Fibroblast of skin of right quadriceps (primary cell): ENCODE data around the gene INSR.
"Not testable (repeated sequence)": the region's sequence is repeated elsewhere in the genome, so short reads cannot be mapped to it uniquely, and the experiment has no call there.

Experiments used
- DNase-seq: peaks from one replicate; pipeline ENCODE4 v3.0.0-alpha.2; 2013

Gene INSR

GRCh38 chr19:7078008-7078407, 216.2 kb downstream of the INSR start:
- DNase-seq, result no peak

- no peak for DNase-seq
These were observed 218.1 kb downstream of the INSR start for GRCh38 chr19:7076151-7076550.

DNA sequence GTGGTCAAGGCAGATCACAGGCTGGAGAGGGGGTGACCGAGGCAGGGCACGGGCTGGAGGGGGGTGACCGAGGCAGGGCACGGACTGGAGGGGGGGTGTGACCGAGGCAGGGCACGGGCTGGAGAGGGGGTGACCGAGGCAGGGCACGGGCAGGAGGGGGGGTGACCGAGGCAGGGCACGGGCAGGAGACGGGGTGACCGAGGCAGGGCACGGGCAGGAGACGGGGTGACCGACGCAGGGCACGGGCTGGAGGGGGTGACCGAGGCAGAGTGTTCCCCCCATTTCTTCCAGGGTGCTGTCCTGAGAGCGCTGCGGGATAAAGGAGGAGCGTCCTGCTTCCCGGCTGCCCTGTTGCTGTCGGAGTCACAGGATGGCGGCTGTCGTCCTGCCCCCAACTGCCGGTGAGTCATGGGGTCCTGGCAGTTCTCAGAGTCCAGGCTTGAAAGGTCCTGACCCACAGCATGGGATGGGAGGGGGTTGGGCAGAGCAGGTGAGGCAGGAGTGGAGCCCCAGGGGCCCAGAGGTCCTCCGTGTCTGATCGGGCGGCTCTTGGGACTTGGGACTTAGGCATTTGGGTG, 219.4 kb downstream of the INSR start:
- DNase-seq, result no peak

DNA sequence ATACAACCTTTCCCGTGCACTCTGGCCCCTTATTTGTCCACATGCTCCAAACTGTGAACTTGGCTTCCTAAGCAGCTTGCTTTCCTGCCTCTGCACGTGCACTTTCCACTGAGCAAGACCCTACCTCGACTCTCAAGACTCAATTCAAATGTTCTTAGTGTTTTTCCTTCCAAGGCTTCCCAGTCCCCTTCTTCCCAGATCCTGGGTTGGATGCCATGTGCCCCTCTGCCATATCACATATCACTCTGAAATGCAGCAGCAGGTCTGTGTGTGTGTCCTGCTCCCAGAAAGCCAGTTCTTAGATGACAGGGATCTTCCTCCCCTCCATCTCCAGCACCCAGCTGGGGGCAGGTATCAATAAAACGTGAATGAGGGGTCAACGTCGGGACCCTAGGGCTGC, 221.7 kb downstream of the INSR start:
- DNase-seq, result no peak

DNA sequence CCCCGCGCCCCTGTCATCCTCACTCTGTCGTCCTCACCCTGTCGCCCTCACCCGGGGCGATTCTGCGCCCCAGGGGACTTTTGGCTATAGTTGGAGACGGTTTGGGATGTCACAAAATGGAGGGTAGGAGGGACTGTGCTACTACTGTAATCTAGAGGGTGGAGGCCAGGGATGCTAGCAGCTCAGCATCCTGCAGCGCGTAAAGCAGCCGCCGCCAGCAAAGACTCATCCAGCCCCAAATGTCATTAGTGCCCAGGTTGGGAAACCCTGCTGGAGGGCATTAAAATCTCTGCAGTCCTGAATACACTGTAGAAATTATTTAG, 224.3 kb downstream of the INSR start:
- no peak for DNase-seq

DNA sequence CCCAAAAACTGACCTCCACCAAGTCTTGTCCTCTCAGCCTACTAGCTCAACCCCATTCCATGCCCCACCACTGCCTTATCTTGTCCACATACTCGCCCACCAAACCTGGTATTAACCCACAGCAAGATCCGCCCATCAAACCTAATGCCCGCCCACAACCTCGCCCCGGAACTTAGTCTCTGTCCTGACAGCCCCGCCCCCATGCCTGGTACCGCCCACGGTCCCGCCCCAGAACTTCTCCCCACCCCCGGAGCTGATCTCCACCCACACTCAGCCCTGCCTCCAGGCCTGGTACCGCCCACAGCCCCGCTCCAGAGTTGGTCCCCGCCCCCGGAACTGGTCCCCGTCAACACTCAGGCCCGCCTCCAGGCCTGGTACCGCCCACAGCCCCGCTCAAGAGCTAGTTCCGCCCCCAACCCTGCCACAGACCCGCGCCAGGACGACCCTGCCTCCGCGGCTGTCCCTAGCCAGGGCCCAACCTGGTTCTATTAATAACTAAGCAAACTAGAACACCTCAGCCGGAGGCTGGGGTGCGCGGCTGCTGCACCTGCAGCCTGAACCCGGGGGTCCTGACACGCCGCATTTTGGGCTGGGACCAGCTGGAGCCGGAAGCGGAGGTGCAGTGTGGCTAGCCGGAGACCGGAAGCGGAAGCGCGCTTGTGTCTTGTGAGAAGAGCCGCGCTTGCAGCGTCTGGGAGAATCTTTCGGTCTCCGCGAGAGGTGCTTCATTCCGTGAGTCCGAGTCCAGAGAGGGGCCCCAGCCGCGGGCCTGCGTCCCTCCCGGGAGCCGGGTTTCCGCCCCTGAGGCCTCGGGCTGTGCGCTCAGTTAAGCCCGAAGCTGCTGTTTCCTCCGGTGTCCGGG, 224.9 kb downstream of the INSR start, which contains the start of gene ZNF557:
ZNF557 (plus strand) TSS at position 662 of the 862 bp plus-strand sequence. CDS start 5,372 bp downstream, outside the sequence.
- DNase-seq, result peak; percentile 95

GRCh38 chr19:7068599-7068998, 225.6 kb downstream of the INSR start:
- no peak for DNase-seq

DNA sequence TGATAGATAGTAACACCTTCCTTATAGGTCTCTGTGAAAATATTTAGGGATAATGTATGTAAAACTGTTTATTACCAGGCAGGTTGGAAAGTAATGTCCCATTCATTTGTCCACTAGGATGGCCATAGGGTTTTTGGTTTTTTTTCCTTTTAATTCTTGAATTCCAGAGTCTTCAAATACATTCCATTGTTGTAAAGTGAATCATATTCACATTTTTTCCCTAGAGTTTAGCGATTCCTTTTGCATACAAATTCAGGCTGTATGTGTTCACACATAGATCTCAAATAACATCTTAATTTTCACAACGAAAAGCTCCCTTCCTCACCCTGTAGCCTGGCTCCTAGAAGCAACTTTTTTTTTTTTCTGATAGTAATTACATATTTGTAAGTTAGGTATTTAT, 226.5 kb downstream of the INSR start:
- peak; percentile 16 for DNase-seq

- DNase-seq, result not testable (repeated sequence)
These were observed 227.1 kb downstream of the INSR start for GRCh38 chr19:7067122-7067521.

DNA sequence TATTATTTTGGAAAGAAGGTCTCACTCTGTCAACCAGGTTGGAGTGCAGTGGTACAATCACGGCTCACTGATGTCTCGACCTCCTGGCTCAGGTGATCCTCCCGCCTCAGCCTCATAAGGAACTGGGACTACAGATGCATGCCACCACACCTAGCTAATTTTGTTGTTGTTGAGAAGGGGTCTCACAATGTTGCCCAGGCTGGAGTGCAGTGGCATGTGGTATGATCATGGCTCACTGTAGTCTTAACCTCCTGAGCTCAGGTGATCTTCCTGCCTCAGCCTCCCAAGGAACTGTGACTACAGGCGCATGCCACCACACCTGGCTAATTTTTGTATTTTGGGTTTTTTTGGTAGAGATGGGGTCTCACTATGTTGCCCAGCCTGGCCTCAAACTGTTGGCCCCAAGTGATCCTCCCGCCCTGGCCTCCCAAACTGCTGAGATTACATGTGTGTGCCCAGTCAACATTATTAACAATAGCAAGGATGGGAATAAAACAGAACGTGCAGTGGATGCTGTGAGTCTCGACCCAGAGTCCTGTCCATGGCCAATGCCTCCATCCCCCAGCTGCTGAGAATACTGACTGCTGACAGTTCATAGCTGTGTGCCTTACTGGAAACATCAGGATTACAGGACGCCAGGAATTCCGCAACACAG, 230.3 kb downstream of the INSR start:
- DNase-seq, result no peak

DNA sequence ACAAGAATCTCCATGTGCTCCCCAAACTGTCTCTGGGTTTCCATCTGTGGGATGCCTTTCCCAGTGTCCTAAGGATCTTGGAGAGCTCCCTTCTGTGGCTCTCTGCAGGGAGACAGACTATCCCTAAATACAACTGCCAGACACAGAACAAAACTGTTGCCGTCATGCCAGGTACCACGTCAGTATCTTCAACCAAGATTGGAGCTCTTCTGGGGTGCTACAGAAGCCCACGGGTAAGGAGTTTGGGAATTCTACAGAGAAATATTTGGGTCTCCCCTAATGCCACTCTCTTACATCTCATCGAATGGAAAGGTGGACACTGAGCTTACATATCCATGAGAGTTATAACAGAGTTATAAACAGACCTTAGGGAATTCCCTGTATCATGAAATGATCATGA, 230.9 kb downstream of the INSR start:
- DNase-seq, result no peak
